ENCODE measurements around the gene SLC16A11. TPM values are rescaled to one million over a fixed set of nuclear protein-coding genes. Genes with fewer than 3 reads are reported as not detected.

SLC16A11 gene
- total and polyA plus RNA-seq, 10 of the 15 experiments (the other 5 are each of a cell fraction or from before 2014, with no cell fraction given) = 0.11 to 2.7 (median 0.84) TPM

DNA sequence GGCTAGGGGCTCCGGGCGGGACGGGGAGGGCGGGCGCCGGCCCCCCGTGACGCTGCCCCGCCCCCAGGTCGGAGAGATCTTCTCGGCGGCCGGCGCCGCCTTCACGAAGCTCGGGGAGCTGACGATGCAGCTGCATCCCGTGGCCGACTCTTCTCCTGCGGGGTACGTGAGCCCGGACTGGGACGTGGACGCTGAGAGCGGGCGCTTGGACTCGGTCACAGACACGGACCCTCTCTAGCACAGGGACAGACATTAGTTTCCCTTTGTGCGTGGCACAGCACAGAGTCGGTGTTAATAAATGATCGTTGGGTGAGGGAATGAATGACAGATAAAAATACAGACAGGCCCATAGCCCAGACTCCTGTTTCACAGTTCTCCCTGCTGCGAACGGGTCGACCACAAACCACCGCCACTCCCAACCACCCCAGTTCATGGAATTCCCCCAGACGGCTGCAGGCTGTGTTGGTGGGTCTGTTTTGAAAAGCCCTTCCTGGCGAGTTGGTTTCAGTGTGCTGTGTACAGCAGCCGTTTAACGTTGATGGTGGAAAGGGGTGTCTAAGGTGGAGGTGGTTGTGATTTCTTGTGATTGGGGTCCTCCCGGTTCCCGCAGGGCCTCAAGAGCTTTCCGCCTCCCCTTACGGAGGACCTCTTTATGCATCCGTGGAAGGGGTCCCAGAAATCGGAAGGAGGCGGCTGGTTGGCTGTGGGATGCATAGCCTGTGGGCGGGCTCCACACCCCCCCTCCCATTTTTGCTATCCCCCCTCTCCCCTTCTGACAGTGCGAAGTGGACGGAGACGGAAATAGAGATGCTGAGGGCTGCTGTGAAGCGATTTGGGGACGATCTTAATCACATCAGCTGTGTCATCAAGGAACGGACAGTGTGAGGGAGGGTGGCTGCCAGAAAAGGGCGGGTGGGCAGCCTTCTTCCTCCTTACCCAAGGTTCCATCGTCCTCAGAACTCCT is 28.6 kb downstream of the SLC16A11 start (continued):
- TF ChIP-seq, protein P1, sequence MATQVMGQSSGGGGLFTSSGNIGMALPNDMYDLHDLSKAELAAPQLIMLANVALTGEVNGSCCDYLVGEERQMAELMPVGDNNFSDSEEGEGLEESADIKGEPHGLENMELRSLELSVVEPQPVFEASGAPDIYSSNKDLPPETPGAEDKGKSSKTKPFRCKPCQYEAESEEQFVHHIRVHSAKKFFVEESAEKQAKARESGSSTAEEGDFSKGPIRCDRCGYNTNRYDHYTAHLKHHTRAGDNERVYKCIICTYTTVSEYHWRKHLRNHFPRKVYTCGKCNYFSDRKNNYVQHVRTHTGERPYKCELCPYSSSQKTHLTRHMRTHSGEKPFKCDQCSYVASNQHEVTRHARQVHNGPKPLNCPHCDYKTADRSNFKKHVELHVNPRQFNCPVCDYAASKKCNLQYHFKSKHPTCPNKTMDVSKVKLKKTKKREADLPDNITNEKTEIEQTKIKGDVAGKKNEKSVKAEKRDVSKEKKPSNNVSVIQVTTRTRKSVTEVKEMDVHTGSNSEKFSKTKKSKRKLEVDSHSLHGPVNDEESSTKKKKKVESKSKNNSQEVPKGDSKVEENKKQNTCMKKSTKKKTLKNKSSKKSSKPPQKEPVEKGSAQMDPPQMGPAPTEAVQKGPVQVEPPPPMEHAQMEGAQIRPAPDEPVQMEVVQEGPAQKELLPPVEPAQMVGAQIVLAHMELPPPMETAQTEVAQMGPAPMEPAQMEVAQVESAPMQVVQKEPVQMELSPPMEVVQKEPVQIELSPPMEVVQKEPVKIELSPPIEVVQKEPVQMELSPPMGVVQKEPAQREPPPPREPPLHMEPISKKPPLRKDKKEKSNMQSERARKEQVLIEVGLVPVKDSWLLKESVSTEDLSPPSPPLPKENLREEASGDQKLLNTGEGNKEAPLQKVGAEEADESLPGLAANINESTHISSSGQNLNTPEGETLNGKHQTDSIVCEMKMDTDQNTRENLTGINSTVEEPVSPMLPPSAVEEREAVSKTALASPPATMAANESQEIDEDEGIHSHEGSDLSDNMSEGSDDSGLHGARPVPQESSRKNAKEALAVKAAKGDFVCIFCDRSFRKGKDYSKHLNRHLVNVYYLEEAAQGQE (IDR thresholded peaks at IDR 0.05; ENCODE audit: low read depth, low read length) = no peak
- 0 out of 2 replicates have a peak, but pooled peaks have one; percentile 30 for TF ChIP-seq MEF2A (IDR thresholded peaks at IDR 0.05; ENCODE audit: insufficient read depth, low read depth, low read length)
- TF ChIP-seq HCFC1 (IDR thresholded peaks at IDR 0.05; ENCODE audit: low read length) = no peak
- TF ChIP-seq, protein P2, sequence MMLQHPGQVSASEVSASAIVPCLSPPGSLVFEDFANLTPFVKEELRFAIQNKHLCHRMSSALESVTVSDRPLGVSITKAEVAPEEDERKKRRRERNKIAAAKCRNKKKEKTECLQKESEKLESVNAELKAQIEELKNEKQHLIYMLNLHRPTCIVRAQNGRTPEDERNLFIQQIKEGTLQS (IDR thresholded peaks at IDR 0.05; ENCODE audit: borderline replicate concordance, extremely low read depth, low read depth, low read length) = no peak
- TF ChIP-seq, protein P3, sequence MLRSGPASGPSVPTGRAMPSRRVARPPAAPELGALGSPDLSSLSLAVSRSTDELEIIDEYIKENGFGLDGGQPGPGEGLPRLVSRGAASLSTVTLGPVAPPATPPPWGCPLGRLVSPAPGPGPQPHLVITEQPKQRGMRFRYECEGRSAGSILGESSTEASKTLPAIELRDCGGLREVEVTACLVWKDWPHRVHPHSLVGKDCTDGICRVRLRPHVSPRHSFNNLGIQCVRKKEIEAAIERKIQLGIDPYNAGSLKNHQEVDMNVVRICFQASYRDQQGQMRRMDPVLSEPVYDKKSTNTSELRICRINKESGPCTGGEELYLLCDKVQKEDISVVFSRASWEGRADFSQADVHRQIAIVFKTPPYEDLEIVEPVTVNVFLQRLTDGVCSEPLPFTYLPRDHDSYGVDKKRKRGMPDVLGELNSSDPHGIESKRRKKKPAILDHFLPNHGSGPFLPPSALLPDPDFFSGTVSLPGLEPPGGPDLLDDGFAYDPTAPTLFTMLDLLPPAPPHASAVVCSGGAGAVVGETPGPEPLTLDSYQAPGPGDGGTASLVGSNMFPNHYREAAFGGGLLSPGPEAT (IDR thresholded peaks at IDR 0.05; ENCODE audit: low read depth) = peak; percentile 82; the same call in 1 of the 2 replicates
- TF ChIP-seq, protein P4, sequence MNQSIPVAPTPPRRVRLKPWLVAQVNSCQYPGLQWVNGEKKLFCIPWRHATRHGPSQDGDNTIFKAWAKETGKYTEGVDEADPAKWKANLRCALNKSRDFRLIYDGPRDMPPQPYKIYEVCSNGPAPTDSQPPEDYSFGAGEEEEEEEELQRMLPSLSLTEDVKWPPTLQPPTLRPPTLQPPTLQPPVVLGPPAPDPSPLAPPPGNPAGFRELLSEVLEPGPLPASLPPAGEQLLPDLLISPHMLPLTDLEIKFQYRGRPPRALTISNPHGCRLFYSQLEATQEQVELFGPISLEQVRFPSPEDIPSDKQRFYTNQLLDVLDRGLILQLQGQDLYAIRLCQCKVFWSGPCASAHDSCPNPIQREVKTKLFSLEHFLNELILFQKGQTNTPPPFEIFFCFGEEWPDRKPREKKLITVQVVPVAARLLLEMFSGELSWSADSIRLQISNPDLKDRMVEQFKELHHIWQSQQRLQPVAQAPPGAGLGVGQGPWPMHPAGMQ (IDR thresholded peaks at IDR 0.05; ENCODE audit: borderline replicate concordance) = no peak
- TF ChIP-seq, protein P5, sequence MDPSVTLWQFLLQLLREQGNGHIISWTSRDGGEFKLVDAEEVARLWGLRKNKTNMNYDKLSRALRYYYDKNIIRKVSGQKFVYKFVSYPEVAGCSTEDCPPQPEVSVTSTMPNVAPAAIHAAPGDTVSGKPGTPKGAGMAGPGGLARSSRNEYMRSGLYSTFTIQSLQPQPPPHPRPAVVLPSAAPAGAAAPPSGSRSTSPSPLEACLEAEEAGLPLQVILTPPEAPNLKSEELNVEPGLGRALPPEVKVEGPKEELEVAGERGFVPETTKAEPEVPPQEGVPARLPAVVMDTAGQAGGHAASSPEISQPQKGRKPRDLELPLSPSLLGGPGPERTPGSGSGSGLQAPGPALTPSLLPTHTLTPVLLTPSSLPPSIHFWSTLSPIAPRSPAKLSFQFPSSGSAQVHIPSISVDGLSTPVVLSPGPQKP (IDR thresholded peaks at IDR 0.05; ENCODE audit: low read depth, low read length) = 0 out of 2 replicates have a peak, but pooled peaks have one; percentile 2
- TF ChIP-seq PML (IDR thresholded peaks at IDR 0.05; ENCODE audit: low read length) = no peak; the same call in none of the 2 replicates
- TF ChIP-seq IKZF1 (conservative IDR thresholded peaks at IDR 0.05) = peak; percentile 70
- peak; percentile 39 for TF ChIP-seq MEF2B (IDR thresholded peaks at IDR 0.05; ENCODE audit: partially characterized antibody, poor library complexity, severe bottlenecking)
- TF ChIP-seq, protein P6, sequence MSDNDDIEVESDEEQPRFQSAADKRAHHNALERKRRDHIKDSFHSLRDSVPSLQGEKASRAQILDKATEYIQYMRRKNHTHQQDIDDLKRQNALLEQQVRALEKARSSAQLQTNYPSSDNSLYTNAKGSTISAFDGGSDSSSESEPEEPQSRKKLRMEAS (IDR thresholded peaks at IDR 0.05; ENCODE audit: low read depth, low read length) = 0 out of 2 replicates have a peak, but pooled peaks have one; percentile 6
- peak; percentile 68 to 72 for TF ChIP-seq IKZF2 (IDR thresholded peaks at IDR 0.05)
- no peak for TF ChIP-seq RBBP5 (conservative IDR thresholded peaks at IDR 0.05)
- peak; percentile 92 for TF ChIP-seq POLR2AphosphoS5 (IDR thresholded peaks at IDR 0.05; ENCODE audit: low read length)
- TF ChIP-seq NFYB (IDR thresholded peaks at IDR 0.05; ENCODE audit: insufficient read depth, low read depth, low read length) = no peak
- TF ChIP-seq NRF1 (conservative IDR thresholded peaks at IDR 0.05; ENCODE audit: low read depth, low read length) = no peak
- peak; percentile 70 for TF ChIP-seq POLR2A (IDR thresholded peaks at IDR 0.05; ENCODE audit: low read depth, low read length)
- TF ChIP-seq SP1 (IDR thresholded peaks at IDR 0.05; ENCODE audit: low read depth, low read length) = no peak

Data from GM12878 (cell line).